OCI-LY3 (cell line): ENCODE measurements around the gene ZMYM5.

Experiments used
- EZH2phosphoT487 ChIP-seq: fragments of 200-600 bp; shearing (Covaris generic); IDR thresholded peaks from 2 replicates; pipeline ENCODE4 v1.6.1; 2018; ENCODE audit warnings: antibody characterized with exemption, mixed run types, low read depth
- TF ChIP-seq, protein P1 (sequence below): fragments of 200-600, 300-600 bp; sonication (generic); IDR thresholded peaks from 2 replicates; pipeline ENCODE4 v1.5.1; 2014; ENCODE audit warnings: antibody characterized with exemption, low read length, low read depth

GRCh38 chr13:19817510-19818158, 45.8 kb downstream of the ZMYM5 start:
- TF ChIP-seq, protein P1, sequence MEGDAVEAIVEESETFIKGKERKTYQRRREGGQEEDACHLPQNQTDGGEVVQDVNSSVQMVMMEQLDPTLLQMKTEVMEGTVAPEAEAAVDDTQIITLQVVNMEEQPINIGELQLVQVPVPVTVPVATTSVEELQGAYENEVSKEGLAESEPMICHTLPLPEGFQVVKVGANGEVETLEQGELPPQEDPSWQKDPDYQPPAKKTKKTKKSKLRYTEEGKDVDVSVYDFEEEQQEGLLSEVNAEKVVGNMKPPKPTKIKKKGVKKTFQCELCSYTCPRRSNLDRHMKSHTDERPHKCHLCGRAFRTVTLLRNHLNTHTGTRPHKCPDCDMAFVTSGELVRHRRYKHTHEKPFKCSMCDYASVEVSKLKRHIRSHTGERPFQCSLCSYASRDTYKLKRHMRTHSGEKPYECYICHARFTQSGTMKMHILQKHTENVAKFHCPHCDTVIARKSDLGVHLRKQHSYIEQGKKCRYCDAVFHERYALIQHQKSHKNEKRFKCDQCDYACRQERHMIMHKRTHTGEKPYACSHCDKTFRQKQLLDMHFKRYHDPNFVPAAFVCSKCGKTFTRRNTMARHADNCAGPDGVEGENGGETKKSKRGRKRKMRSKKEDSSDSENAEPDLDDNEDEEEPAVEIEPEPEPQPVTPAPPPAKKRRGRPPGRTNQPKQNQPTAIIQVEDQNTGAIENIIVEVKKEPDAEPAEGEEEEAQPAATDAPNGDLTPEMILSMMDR: no peak
- TF ChIP-seq EZH2phosphoT487: no peak
